Measurements from ENCODE around the gene TNF.

TNF gene

DNA sequence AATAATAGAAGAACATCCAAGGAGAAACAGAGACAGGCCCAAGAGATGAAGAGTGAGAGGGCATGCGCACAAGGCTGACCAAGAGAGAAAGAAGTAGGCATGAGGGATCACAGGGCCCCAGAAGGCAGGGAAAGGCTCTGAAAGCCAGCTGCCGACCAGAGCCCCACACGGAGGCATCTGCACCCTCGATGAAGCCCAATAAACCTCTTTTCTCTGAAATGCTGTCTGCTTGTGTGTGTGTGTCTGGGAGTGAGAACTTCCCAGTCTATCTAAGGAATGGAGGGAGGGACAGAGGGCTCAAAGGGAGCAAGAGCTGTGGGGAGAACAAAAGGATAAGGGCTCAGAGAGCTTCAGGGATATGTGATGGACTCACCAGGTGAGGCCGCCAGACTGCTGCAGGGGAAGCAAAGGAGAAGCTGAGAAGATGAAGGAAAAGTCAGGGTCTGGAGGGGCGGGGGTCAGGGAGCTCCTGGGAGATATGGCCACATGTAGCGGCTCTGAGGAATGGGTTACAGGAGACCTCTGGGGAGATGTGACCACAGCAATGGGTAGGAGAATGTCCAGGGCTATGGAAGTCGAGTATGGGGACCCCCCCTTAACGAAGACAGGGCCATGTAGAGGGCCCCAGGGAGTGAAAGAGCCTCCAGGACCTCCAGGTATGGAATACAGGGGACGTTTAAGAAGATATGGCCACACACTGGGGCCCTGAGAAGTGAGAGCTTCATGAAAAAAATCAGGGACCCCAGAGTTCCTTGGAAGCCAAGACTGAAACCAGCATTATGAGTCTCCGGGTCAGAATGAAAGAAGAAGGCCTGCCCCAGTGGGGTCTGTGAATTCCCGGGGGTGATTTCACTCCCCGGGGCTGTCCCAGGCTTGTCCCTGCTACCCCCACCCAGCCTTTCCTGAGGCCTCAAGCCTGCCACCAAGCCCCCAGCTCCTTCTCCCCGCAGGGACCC, 981 bp upstream of the TNF start:
- TF ChIP-seq, protein P1, sequence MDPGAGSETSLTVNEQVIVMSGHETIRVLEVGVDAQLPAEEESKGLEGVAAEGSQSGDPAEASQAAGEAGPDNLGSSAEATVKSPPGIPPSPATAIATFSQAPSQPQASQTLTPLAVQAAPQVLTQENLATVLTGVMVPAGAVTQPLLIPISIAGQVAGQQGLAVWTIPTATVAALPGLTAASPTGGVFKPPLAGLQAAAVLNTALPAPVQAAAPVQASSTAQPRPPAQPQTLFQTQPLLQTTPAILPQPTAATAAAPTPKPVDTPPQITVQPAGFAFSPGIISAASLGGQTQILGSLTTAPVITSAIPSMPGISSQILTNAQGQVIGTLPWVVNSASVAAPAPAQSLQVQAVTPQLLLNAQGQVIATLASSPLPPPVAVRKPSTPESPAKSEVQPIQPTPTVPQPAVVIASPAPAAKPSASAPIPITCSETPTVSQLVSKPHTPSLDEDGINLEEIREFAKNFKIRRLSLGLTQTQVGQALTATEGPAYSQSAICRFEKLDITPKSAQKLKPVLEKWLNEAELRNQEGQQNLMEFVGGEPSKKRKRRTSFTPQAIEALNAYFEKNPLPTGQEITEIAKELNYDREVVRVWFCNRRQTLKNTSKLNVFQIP (CRISPR knock-in tag; IDR thresholded peaks at IDR 0.05; ENCODE audit: borderline replicate concordance, low read depth) = no peak
- TF ChIP-seq, protein P2, sequence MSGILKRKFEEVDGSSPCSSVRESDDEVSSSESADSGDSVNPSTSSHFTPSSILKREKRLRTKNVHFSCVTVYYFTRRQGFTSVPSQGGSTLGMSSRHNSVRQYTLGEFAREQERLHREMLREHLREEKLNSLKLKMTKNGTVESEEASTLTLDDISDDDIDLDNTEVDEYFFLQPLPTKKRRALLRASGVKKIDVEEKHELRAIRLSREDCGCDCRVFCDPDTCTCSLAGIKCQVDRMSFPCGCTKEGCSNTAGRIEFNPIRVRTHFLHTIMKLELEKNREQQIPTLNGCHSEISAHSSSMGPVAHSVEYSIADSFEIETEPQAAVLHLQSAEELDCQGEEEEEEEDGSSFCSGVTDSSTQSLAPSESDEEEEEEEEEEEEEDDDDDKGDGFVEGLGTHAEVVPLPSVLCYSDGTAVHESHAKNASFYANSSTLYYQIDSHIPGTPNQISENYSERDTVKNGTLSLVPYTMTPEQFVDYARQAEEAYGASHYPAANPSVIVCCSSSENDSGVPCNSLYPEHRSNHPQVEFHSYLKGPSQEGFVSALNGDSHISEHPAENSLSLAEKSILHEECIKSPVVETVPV (CRISPR knock-in tag; IDR thresholded peaks at IDR 0.05) = no peak
- TF ChIP-seq ARNTL (CRISPR knock-in tag; IDR thresholded peaks at IDR 0.05; ENCODE audit: borderline replicate concordance, low read depth) (no peak), SNAI2 (CRISPR knock-in tag; IDR thresholded peaks at IDR 0.05) (no peak), OSR1 (CRISPR knock-in tag; IDR thresholded peaks at IDR 0.05) (no peak), ISL1 (CRISPR knock-in tag; IDR thresholded peaks at IDR 0.05) (no peak), ZNF565 (CRISPR knock-in tag; conservative IDR thresholded peaks at IDR 0.05; ENCODE audit: low read depth) (no peak), ZFP30 (CRISPR knock-in tag; IDR thresholded peaks at IDR 0.05) (no peak), TOX (CRISPR knock-in tag; IDR thresholded peaks at IDR 0.05; ENCODE audit: borderline replicate concordance) (no peak), RARB (CRISPR knock-in tag; IDR thresholded peaks at IDR 0.05) (no peak)
- TF ChIP-seq, protein P3, sequence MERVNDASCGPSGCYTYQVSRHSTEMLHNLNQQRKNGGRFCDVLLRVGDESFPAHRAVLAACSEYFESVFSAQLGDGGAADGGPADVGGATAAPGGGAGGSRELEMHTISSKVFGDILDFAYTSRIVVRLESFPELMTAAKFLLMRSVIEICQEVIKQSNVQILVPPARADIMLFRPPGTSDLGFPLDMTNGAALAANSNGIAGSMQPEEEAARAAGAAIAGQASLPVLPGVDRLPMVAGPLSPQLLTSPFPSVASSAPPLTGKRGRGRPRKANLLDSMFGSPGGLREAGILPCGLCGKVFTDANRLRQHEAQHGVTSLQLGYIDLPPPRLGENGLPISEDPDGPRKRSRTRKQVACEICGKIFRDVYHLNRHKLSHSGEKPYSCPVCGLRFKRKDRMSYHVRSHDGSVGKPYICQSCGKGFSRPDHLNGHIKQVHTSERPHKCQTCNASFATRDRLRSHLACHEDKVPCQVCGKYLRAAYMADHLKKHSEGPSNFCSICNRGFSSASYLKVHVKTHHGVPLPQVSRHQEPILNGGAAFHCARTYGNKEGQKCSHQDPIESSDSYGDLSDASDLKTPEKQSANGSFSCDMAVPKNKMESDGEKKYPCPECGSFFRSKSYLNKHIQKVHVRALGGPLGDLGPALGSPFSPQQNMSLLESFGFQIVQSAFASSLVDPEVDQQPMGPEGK (CRISPR knock-in tag; IDR thresholded peaks at IDR 0.05; ENCODE audit: borderline replicate concordance) = no peak
- TF ChIP-seq, protein P4, sequence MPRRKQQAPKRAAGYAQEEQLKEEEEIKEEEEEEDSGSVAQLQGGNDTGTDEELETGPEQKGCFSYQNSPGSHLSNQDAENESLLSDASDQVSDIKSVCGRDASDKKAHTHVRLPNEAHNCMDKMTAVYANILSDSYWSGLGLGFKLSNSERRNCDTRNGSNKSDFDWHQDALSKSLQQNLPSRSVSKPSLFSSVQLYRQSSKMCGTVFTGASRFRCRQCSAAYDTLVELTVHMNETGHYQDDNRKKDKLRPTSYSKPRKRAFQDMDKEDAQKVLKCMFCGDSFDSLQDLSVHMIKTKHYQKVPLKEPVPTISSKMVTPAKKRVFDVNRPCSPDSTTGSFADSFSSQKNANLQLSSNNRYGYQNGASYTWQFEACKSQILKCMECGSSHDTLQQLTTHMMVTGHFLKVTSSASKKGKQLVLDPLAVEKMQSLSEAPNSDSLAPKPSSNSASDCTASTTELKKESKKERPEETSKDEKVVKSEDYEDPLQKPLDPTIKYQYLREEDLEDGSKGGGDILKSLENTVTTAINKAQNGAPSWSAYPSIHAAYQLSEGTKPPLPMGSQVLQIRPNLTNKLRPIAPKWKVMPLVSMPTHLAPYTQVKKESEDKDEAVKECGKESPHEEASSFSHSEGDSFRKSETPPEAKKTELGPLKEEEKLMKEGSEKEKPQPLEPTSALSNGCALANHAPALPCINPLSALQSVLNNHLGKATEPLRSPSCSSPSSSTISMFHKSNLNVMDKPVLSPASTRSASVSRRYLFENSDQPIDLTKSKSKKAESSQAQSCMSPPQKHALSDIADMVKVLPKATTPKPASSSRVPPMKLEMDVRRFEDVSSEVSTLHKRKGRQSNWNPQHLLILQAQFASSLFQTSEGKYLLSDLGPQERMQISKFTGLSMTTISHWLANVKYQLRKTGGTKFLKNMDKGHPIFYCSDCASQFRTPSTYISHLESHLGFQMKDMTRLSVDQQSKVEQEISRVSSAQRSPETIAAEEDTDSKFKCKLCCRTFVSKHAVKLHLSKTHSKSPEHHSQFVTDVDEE (CRISPR knock-in tag; IDR thresholded peaks at IDR 0.05) = no peak
- TF ChIP-seq, protein P5, sequence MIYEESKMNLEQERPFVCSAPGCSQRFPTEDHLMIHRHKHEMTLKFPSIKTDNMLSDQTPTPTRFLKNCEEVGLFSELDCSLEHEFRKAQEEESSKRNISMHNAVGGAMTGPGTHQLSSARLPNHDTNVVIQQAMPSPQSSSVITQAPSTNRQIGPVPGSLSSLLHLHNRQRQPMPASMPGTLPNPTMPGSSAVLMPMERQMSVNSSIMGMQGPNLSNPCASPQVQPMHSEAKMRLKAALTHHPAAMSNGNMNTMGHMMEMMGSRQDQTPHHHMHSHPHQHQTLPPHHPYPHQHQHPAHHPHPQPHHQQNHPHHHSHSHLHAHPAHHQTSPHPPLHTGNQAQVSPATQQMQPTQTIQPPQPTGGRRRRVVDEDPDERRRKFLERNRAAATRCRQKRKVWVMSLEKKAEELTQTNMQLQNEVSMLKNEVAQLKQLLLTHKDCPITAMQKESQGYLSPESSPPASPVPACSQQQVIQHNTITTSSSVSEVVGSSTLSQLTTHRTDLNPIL (CRISPR knock-in tag; IDR thresholded peaks at IDR 0.05; ENCODE audit: low read depth) = no peak
- ATAC-seq = no peak

DNA sequence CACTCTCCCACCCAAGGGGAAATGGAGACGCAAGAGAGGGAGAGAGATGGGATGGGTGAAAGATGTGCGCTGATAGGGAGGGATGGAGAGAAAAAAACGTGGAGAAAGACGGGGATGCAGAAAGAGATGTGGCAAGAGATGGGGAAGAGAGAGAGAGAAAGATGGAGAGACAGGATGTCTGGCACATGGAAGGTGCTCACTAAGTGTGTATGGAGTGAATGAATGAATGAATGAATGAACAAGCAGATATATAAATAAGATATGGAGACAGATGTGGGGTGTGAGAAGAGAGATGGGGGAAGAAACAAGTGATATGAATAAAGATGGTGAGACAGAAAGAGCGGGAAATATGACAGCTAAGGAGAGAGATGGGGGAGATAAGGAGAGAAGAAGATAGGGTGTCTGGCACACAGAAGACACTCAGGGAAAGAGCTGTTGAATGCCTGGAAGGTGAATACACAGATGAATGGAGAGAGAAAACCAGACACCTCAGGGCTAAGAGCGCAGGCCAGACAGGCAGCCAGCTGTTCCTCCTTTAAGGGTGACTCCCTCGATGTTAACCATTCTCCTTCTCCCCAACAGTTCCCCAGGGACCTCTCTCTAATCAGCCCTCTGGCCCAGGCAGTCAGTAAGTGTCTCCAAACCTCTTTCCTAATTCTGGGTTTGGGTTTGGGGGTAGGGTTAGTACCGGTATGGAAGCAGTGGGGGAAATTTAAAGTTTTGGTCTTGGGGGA, 754 bp downstream of the TNF start:
- no peak for ATAC-seq
- TF ChIP-seq, protein P3 (CRISPR knock-in tag; IDR thresholded peaks at IDR 0.05; ENCODE audit: borderline replicate concordance) = no peak
- TF ChIP-seq CSDC2 (CRISPR knock-in tag; IDR thresholded peaks at IDR 0.05) (no peak), SNAI2 (CRISPR knock-in tag; IDR thresholded peaks at IDR 0.05) (no peak), RARB (CRISPR knock-in tag; IDR thresholded peaks at IDR 0.05) (no peak), ZNF70 (CRISPR knock-in tag; IDR thresholded peaks at IDR 0.05) (no peak), ZFP3 (CRISPR knock-in tag; IDR thresholded peaks at IDR 0.05) (no peak)
- TF ChIP-seq, protein P1 (CRISPR knock-in tag; IDR thresholded peaks at IDR 0.05; ENCODE audit: borderline replicate concordance, low read depth) = no peak
- TF ChIP-seq, protein P5 (CRISPR knock-in tag; IDR thresholded peaks at IDR 0.05; ENCODE audit: low read depth) = no peak
